Measurements from ENCODE around the gene ANKFN1.

DNA sequence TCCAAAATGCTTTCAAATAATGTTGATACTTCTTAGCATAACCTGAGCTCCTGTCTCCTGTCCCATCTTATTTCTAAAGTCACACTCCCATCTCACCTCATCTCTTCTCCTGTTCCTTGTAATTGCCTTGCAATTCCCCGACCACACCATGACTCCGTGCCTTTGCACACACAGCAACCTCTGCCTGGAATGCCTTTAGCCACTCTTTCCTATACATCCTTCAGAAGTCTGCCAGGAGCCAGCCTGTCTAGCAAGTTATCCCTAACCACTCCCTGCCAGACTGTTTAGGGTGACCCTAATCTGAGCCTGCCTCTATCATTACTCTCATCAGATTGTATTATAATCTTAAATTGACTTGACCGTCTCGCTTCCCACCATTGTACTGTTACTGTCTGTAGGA is 272.2 kb downstream of the ANKFN1 start:
- TF ChIP-seq POLR2AphosphoS5 (IDR thresholded peaks at IDR 0.05) (no peak), POLR2A (IDR thresholded peaks at IDR 0.05) (no peak)

Measured in breast epithelium (tissue), 3 donors.